Esophagus squamous epithelium (tissue), 5 donors: ENCODE data around the gene RBBP8NL. TPM values are rescaled to one million over a fixed set of nuclear protein-coding genes. Genes with fewer than 3 reads are reported as not detected.
"Not testable (repeated sequence)": the region's sequence is repeated elsewhere in the genome, so short reads cannot be mapped to it uniquely, and the experiment has no call there.

Source experiments
- DNase-seq: peaks from one replicate; lab custom pipeline; 2025; lab: John Stamatoyannopoulos, UW
- H3K27ac ChIP-seq, 4 donors: fragments of 200-600 bp; sonication (generic); one replicate each; pipeline ENCODE4 v1.5.1; 2016 to 2019; ENCODE audit warnings: mild to moderate bottlenecking in 1 of 4
- H3K27me3 ChIP-seq, 4 donors: fragments of 200-600 bp; sonication (generic); 1 replicate in 3 of 4; 2 replicates in 1 of 4; pipeline versions ENCODE4 v1.5.1 to v1.6.0; 2017 to 2021; ENCODE audit warnings: antibody characterized with exemption in 1 of 4
- H3K36me3 ChIP-seq, 3 donors: fragments of 200-600 bp; sonication (generic); one replicate each; pipeline ENCODE4 v1.5.1; 2016 to 2019
- H3K4me1 ChIP-seq, 3 donors: fragments of 200-600 bp; sonication (generic); one replicate each; pipeline ENCODE4 v1.5.1; 2017 to 2019
- H3K4me3 ChIP-seq, 4 donors: fragments of 200-600 bp; sonication (generic); 1 replicate in 3 of 4; 2 replicates in 1 of 4; pipeline ENCODE4 v1.5.1; 2016 to 2019; ENCODE audit warnings: mild to moderate bottlenecking in 2 of 4, moderate library complexity in 1 of 4
- H3K9me3 ChIP-seq, 3 donors: fragments of 200-600 bp; sonication (generic); one replicate each; pipeline ENCODE4 v1.5.1; 2016 to 2019
- CTCF ChIP-seq, 6 experiments: fragments of 450-650 bp in 4 of 6; fragments of 200-600 bp in 2 of 6; sonication (generic) in 2 of 6; IDR thresholded peaks; one replicate each; pipeline ENCODE4 v1.5.1; 2016 to 2019; ENCODE audit warnings: antibody characterized with exemption in 6 of 6, mild to moderate bottlenecking in 4 of 6, moderate library complexity in 4 of 6
- POLR2A ChIP-seq, 4 donors: fragments of 450-650 bp; IDR thresholded peaks; one replicate each; pipeline ENCODE4 v1.6.1; 2017; ENCODE audit warnings: antibody characterized with exemption in 4 of 4, mild to moderate bottlenecking in 4 of 4, moderate library complexity in 3 of 4
- WGBS, 2 donors: methylation state at CpG; one replicate each; pipeline ENCODE4 v1.1.5; 2018; 5-methylcytosine and 5-hydroxymethylcytosine counted together
- intact Hi-C: fragments of 100-400 bp; cut with DNase I; formaldehyde crosslinking; loops from one replicate; pipeline ENCODE4 v1.15.0; 2022
- total RNA-seq, 4 donors: library from RNA; depleted of rRNA; stranded (reverse); fragments of >200 nt; gene quantifications; one replicate each; pipeline ENCODE4 v1.1.0, GENCODE V29; 2016
- donor health status: DM: yes; HTN: yes; CAD: no.

The RBBP8NL gene
- total RNA-seq, 4 donors from 2014 or later, result 1.1 to 6.2 (median 4.0) TPM

- no peak for DNase-seq
- 53 to 68% methylated on average over 3 to 4 of the region's 26 CpGs for WGBS, 2 donors
- peaks cover 0 to 9% (median 0%) of the 10 kb centered on the region in 4 donors for H3K27me3 ChIP-seq
- H3K4me1 ChIP-seq, result peaks cover 47 to 90% (median 64%) of the 10 kb centered on the region in 3 donors
- H3K27ac ChIP-seq, result peak overlapping the region; percentile 85 to 95 (median 91)
- TF ChIP-seq POLR2A (IDR thresholded peaks at IDR 0.05) (no peak), CTCF (IDR thresholded peaks at IDR 0.05) (peak in 4 of 6 experiments; percentile 36 to 60 (median 54))
- H3K4me3 ChIP-seq, result no peak overlapping the region
- intact Hi-C loops, result no loop called here
- H3K36me3 ChIP-seq, result no peaks in the 10 kb centered on the region
- no peaks in the 10 kb centered on the region for H3K9me3 ChIP-seq
These were observed 51.0 kb downstream of the RBBP8NL start for GRCh38 chr20:62376112-62377063.

- WGBS, 2 donors, result 10 to 83% methylated on average over 2 to 4 of the region's 24 CpGs
- Histone ChIP-seq H3K4me3 (no peak overlapping the region), H3K9me3 (no peaks in the 10 kb centered on the region), H3K36me3 (no peaks in the 10 kb centered on the region), H3K4me1 (peaks cover 63 to 90% (median 67%) of the 10 kb centered on the region in 3 donors), H3K27me3 (peaks cover 0 to 9% (median 0%) of the 10 kb centered on the region in 4 donors), H3K27ac (peak overlapping the region; percentile 12 to 93 (median 87))
- no peak for DNase-seq
- intact Hi-C loops, result no loop called here
- TF ChIP-seq POLR2A (IDR thresholded peaks at IDR 0.05) (no peak), CTCF (IDR thresholded peaks at IDR 0.05) (no peak)
These were observed 52.8 kb downstream of the RBBP8NL start for GRCh38 chr20:62374331-62375152.

GRCh38 chr20:62373631-62374179 is 53.6 kb downstream of the RBBP8NL start:
- peaks cover 0 to 15% (median 0%) of the 10 kb centered on the region in 4 donors for H3K27me3 ChIP-seq
- intact Hi-C loops, H3K9me3 ChIP-seq, H3K4me3 ChIP-seq, H3K36me3 ChIP-seq, DNase-seq: not testable (repeated sequence)
- peaks cover 67 to 90% (median 69%) of the 10 kb centered on the region in 3 donors for H3K4me1 ChIP-seq
- WGBS, 2 donors, result 78 to 82% methylated on average over 6 to 7 of the region's 40 CpGs
- H3K27ac ChIP-seq, result peak overlapping the region in 3 of 4 donors; percentile 85 to 93 (median 89)

GRCh38 chr20:62372042-62372993 is 55.0 kb downstream of the RBBP8NL start:
- Histone ChIP-seq H3K27ac (peak overlapping the region; percentile 51 to 98 (median 90)), H3K4me1 (peaks cover 67 to 90% (median 69%) of the 10 kb centered on the region in 3 donors), H3K4me3 (no peak overlapping the region), H3K9me3 (no peaks in the 10 kb centered on the region), H3K36me3 (no peaks in the 10 kb centered on the region), H3K27me3 (peaks cover 0 to 26% (median 0%) of the 10 kb centered on the region in 4 donors)
- no peak for DNase-seq
- TF ChIP-seq POLR2A (IDR thresholded peaks at IDR 0.05) (no peak), CTCF (IDR thresholded peaks at IDR 0.05) (no peak)
- 82 to 87% methylated on average over 15 to 20 of the region's 29 CpGs for WGBS, 2 donors
- intact Hi-C loops, result no loop called here
